ENCODE data around the gene CD33.

CD33 gene

GRCh38 chr19:51185868-51186215 lies 39.0 kb upstream of the CD33 start:
- no peaks in the 10 kb centered on the region for H3K4me1 ChIP-seq
- H3K27me3 ChIP-seq = peaks cover 12% of the 10 kb centered on the region; the same call in 1 of the 2 replicates
- no peak for DNase-seq
- H3K9me3 ChIP-seq = no peaks in the 10 kb centered on the region
- no peaks in the 10 kb centered on the region for H3K36me3 ChIP-seq
- no peak overlapping the region for H3K4me3 ChIP-seq (ENCODE audit: low read depth, low read length)
- TF ChIP-seq CTCF (IDR thresholded peaks at IDR 0.05; ENCODE audit: low read depth, low read length) = no peak

- H3K27me3 ChIP-seq = peaks cover 12% of the 10 kb centered on the region; the same call in 1 of the 2 replicates
- H3K4me3 ChIP-seq (ENCODE audit: low read depth, low read length) = no peak overlapping the region
- no peak for DNase-seq
- no peak for TF ChIP-seq CTCF (IDR thresholded peaks at IDR 0.05; ENCODE audit: low read depth, low read length)
- no peaks in the 10 kb centered on the region for H3K4me1 ChIP-seq
- no peaks in the 10 kb centered on the region for H3K36me3 ChIP-seq
- H3K9me3 ChIP-seq = no peaks in the 10 kb centered on the region
These were observed 38.6 kb upstream of the CD33 start for GRCh38 chr19:51186323-51186722.

GRCh38 chr19:51187395-51188226 lies 37.3 kb upstream of the CD33 start:
- no peak for DNase-seq
- H3K9me3 ChIP-seq = no peaks in the 10 kb centered on the region
- no peak for TF ChIP-seq CTCF (IDR thresholded peaks at IDR 0.05; ENCODE audit: low read depth, low read length)
- peaks cover 13% of the 10 kb centered on the region; the same call in 1 of the 2 replicates for H3K27me3 ChIP-seq
- H3K4me1 ChIP-seq = no peaks in the 10 kb centered on the region
- no peak overlapping the region for H3K4me3 ChIP-seq (ENCODE audit: low read depth, low read length)
- H3K36me3 ChIP-seq = no peaks in the 10 kb centered on the region

GRCh38 chr19:51188227-51188559 lies 36.7 kb upstream of the CD33 start:
- no peak for DNase-seq
- Histone ChIP-seq H3K9me3 (no peaks in the 10 kb centered on the region), H3K36me3 (no peaks in the 10 kb centered on the region), H3K4me3 (ENCODE audit: low read depth, low read length) (no peak overlapping the region), H3K27me3 (peaks cover 15% of the 10 kb centered on the region; the same call in 1 of the 2 replicates), H3K4me1 (no peaks in the 10 kb centered on the region)
- TF ChIP-seq CTCF (IDR thresholded peaks at IDR 0.05; ENCODE audit: low read depth, low read length) = no peak

- Histone ChIP-seq H3K36me3 (no peaks in the 10 kb centered on the region), H3K4me3 (ENCODE audit: low read depth, low read length) (no peak overlapping the region), H3K27me3 (peaks cover 6% of the 10 kb centered on the region), H3K9me3 (no peaks in the 10 kb centered on the region), H3K4me1 (no peaks in the 10 kb centered on the region)
- no peak for TF ChIP-seq CTCF (IDR thresholded peaks at IDR 0.05; ENCODE audit: low read depth, low read length)
- no peak for DNase-seq
These were observed 32.2 kb upstream of the CD33 start for GRCh38 chr19:51192689-51193088.

GRCh38 chr19:51194527-51195315 lies 30.2 kb upstream of the CD33 start:
- Histone ChIP-seq H3K27me3 (peaks cover 6% of the 10 kb centered on the region), H3K36me3 (no peaks in the 10 kb centered on the region), H3K4me1 (no peaks in the 10 kb centered on the region), H3K4me3 (ENCODE audit: low read depth, low read length) (no peak overlapping the region), H3K9me3 (no peaks in the 10 kb centered on the region)
- TF ChIP-seq CTCF (IDR thresholded peaks at IDR 0.05; ENCODE audit: low read depth, low read length) = no peak
- no peak for DNase-seq

Data from BE2C (cell line).